ENCODE results near the gene SFR1.

SFR1 gene

DNA sequence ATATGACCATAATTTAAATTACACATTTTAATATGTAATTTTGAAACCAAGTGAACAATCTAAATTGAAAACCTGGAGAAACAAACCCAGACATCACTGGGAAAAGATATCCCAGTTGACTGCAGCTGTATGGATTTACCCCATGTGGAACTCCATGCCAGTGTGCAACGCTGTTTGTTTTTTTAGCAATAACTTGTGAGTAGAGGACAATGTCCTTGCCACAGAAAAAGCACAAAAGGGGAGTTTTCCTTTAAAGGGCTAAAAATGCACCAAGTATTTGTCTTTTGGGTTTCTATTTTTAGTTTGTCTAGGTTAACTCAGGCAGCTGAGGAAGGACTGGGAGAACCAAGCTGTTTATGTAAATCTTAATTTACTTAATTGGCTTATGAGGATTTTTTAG is 21.2 kb upstream of the SFR1 start:
- Histone ChIP-seq H3K4me3 (ENCODE audit: low read depth, low read length) (no peak overlapping the region), H3K9me3 (no peaks in the 10 kb centered on the region; the same call in 1 of the 2 replicates), H3K36me3 (no peaks in the 10 kb centered on the region), H3K4me1 (no peaks in the 10 kb centered on the region), H3K27me3 (no peaks in the 10 kb centered on the region)
- no peak for DNase-seq
- TF ChIP-seq, protein P1, sequence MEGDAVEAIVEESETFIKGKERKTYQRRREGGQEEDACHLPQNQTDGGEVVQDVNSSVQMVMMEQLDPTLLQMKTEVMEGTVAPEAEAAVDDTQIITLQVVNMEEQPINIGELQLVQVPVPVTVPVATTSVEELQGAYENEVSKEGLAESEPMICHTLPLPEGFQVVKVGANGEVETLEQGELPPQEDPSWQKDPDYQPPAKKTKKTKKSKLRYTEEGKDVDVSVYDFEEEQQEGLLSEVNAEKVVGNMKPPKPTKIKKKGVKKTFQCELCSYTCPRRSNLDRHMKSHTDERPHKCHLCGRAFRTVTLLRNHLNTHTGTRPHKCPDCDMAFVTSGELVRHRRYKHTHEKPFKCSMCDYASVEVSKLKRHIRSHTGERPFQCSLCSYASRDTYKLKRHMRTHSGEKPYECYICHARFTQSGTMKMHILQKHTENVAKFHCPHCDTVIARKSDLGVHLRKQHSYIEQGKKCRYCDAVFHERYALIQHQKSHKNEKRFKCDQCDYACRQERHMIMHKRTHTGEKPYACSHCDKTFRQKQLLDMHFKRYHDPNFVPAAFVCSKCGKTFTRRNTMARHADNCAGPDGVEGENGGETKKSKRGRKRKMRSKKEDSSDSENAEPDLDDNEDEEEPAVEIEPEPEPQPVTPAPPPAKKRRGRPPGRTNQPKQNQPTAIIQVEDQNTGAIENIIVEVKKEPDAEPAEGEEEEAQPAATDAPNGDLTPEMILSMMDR (IDR thresholded peaks at IDR 0.05; ENCODE audit: low read depth, low read length) = no peak

DNA sequence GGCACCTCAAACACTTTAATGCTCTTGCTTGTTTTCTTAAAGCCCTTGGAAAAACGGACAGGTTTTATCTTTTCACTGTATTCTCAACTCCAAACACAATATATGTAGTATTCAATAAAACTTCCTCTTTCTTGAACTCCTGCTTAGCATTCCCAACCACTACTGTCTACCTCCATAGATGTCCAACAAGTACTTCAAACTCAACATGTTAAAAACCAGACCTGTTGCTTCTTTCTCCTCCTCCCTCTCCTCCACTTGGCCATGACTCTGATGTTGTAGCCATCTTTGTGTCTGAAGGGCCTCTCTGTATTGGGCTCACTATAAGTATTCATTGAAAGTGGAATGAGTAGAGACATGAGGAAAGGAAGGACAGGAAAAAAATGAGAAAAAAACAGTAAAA is 20.1 kb upstream of the SFR1 start:
- Histone ChIP-seq H3K4me1 (no peaks in the 10 kb centered on the region), H3K36me3 (no peaks in the 10 kb centered on the region), H3K4me3 (ENCODE audit: low read depth, low read length) (no peak overlapping the region), H3K9me3 (no peaks in the 10 kb centered on the region; the same call in 1 of the 2 replicates), H3K27me3 (no peaks in the 10 kb centered on the region)
- no peak for DNase-seq
- TF ChIP-seq, protein P1 (IDR thresholded peaks at IDR 0.05; ENCODE audit: low read depth, low read length) = no peak

DNA sequence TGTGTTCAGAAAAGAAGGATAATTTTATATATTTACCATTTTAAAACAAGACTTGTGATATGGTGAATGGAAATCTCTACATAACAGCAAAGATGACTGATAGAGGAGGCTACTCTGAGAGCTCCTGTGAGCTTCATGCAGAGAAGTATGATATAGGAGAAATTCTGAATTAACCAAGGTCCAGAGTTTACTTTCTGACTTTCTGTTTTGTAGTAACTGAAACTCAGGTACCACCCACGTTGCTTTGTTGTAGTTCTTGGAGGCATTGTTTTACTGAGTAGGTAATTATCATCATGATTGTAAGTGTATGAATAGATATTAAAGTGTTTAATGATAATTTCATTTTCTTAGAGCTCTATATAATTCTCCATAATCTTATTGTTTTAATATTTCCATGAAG is 18.0 kb upstream of the SFR1 start:
- TF ChIP-seq, protein P1 (IDR thresholded peaks at IDR 0.05; ENCODE audit: low read depth, low read length) = no peak
- Histone ChIP-seq H3K4me1 (no peaks in the 10 kb centered on the region), H3K27me3 (no peaks in the 10 kb centered on the region), H3K9me3 (no peaks in the 10 kb centered on the region), H3K36me3 (no peaks in the 10 kb centered on the region), H3K4me3 (ENCODE audit: low read depth, low read length) (no peak overlapping the region)
- no peak for DNase-seq

DNA sequence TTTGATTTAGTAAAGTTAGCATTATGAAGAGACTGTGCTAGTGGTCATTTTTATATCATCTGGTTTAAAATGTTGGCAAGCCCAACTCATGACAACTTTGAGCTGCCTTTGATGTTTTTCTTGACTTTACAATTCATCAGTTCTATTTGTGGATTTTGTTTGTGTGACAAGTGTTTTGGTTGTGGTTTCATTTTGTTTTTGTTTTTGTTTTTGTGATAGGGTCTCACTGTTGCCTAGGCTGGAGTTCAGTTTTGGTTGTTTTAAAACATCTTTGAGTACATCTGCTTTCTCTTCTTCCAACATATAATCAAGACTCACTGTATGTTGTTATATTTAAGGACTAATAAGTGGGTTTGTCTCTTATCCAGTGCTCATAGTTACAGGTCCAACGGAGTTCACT is 17.6 kb upstream of the SFR1 start:
- Histone ChIP-seq H3K4me1 (no peaks in the 10 kb centered on the region), H3K27me3 (no peaks in the 10 kb centered on the region), H3K4me3 (ENCODE audit: low read depth, low read length) (no peak overlapping the region), H3K9me3 (no peaks in the 10 kb centered on the region), H3K36me3 (no peaks in the 10 kb centered on the region)
- no peak for DNase-seq
- TF ChIP-seq, protein P1 (IDR thresholded peaks at IDR 0.05; ENCODE audit: low read depth, low read length) = no peak

DNA sequence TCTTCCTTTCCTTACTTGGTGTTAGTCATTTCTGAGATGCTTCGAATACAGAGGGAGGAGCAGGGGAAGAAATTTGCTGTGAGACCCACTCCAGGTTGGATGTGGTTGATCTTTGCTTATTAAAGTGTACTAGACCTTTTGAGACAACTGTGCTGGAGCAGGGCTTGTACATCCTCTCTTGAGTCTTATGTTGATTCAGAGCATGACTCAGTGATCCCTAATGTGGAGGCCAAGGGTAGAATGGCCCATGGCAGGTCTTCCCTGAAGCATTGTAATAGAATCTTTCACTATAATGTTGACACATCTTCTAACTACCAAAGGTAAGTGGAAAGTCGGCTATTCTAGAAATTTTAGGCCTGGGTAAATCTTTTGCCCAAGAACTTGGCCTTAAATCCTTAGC is 17.0 kb upstream of the SFR1 start:
- Histone ChIP-seq H3K4me3 (ENCODE audit: low read depth, low read length) (no peak overlapping the region), H3K4me1 (no peaks in the 10 kb centered on the region), H3K9me3 (no peaks in the 10 kb centered on the region), H3K27me3 (no peaks in the 10 kb centered on the region), H3K36me3 (no peaks in the 10 kb centered on the region)
- no peak for DNase-seq
- TF ChIP-seq, protein P1 (IDR thresholded peaks at IDR 0.05; ENCODE audit: low read depth, low read length) = no peak

DNA sequence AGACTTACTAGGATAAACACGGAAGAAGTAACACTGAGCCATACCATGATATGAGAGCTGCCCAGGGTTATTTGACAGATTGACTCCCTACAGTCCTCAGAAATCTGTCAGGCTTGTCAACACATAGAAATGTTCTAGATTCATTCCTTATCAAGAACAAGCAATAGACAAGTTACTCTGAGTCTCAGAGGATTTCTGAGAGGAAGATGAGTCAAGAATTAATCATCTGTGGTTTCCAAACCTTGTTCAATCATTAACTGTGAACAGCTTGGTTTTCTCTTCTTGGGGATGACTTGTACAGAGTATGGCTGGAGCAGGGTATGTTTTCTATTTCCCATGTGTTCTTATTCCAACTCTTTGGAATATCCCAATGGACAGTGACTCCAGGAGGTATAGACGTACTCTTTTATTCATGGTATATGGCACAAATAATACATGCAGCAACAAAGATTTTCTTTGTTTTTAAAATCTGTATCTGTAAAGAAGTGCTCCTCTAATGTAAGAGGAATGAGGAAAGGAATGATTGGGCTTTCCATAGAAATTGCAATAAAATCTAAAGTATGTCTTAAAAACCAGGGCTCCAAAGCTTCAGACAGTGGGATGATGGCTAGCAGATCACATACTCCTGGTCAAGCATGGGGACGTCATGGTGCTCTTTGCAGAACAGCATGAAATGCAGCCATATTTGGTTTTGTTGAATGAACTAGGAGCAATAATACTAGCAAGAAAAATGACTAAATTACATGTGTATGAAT is 11.9 kb upstream of the SFR1 start:
- DNase-seq = no peak
- Histone ChIP-seq H3K36me3 (no peaks in the 10 kb centered on the region), H3K9me3 (no peaks in the 10 kb centered on the region), H3K27me3 (no peaks in the 10 kb centered on the region), H3K4me3 (ENCODE audit: low read depth, low read length) (no peak overlapping the region), H3K4me1 (no peaks in the 10 kb centered on the region)
- TF ChIP-seq, protein P1 (IDR thresholded peaks at IDR 0.05; ENCODE audit: low read depth, low read length) = no peak

All from BE2C (cell line).